Gastrocnemius medialis (tissue), 4 donors: Measurements from ENCODE around the gene EHD1.

Experiments used
- CTCF ChIP-seq, 5 experiments: fragments of 450-650 bp in 3 of 5; fragments of 200-600 bp in 2 of 5; sonication (generic) in 2 of 5; IDR thresholded peaks in 4 of 5; conservative IDR thresholded peaks in 1 of 5; 1 replicate in 4 of 5; 2 replicates in 1 of 5; pipeline ENCODE4 v1.5.1; 2016 to 2019; ENCODE audit warnings: antibody characterized with exemption in 5 of 5, mild to moderate bottlenecking in 3 of 5, moderate library complexity in 3 of 5
- POLR2A ChIP-seq, 2 donors: fragments of 450-650 bp; IDR thresholded peaks; one replicate each; pipeline ENCODE4 v1.6.1; 2017; ENCODE audit warnings: antibody characterized with exemption in 2 of 2, mild to moderate bottlenecking in 2 of 2, moderate library complexity in 2 of 2

DNA sequence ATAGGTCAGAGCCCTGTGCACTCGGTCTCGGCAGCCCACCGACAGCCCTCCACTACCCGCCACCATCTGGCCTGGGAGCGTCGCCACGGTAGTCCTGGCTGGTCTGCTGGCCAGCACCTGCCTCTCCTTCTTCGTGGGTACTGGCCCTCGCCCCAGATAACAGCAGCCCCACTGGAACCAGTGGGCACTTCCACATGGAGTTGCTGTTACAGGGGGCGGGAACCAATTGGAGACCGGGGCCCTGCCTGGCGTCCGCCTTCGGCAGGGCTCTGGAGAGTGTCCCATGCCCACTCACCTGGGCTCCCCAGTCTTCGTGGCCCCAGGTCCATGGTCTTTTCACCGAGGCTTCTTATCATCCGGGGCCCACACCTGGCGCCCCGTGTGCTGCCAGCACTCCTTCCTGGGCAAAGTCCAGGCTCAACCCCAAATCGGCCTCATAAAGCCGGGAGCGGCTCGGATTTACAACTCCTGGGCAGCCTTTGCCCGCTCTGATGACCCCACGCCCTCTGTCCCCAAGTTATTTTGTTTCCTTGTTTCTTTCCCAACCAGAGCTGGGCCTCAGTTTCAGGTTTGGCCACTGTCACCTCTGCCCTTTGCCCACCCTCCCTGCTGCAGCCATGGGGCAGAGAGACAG is 12.9 kb upstream of the EHD1 start:
- TF ChIP-seq CTCF (IDR thresholded peaks at IDR 0.05 in 4 of 5, conservative IDR thresholded peaks at IDR 0.05 in 1 of 5) (no peak), POLR2A (IDR thresholded peaks at IDR 0.05) (no peak)
